AG04449 (cell line): ENCODE data around the gene HOXD3.

Experiments
- CTCF ChIA-PET: fragments of 350-600 bp; formaldehyde crosslinking; extraction: SDS; loops from one replicate; lab custom pipeline; 2021; ENCODE audit warnings: antibody characterized with exemption; lab: Yijun Ruan, JAX
- POLR2A ChIA-PET: fragments of 400-600, 350-600 bp; formaldehyde crosslinking; extraction: SDS; loops from one replicate; lab custom pipeline; 2020; ENCODE audit warnings: antibody characterized with exemption, inconsistent platforms; lab: Yijun Ruan, JAX
- DNase-seq: peaks from one replicate; pipeline ENCODE4 v3.0.0-alpha.2; 2010; ENCODE audit warnings: low read depth, low spot score
- H3K4me3 ChIP-seq: 2 replicates; pipeline ENCODE4 v1.5.1; 2011; ENCODE audit warnings: low read depth, mild to moderate bottlenecking, control low read depth, low read length
- CTCF ChIP-seq: IDR thresholded peaks from one replicate; pipeline ENCODE4 v1.5.1; 2011; ENCODE audit warnings: mild to moderate bottlenecking, moderate library complexity, low read length, control low read depth, inconsistent platforms; ENCODE audit not compliant: insufficient read depth; ENCODE audit errors: missing control alignments

HOXD3 gene

GRCh38 chr2:176147210-176147799 is 9.8 kb upstream of the HOXD3 start:
- ChIA-PET CTCF (interaction anchor here (1.2 to 30.2 kb wide), 4 partner anchors 6 to 495 kb away, joined by 3 to 1421 read pairs (median 252); no protein-coding TSS in a partner anchor), POLR2A (no interaction called here)
- TF ChIP-seq CTCF: no peak
- no peak overlapping the region for H3K4me3 ChIP-seq
- no peak for DNase-seq

GRCh38 chr2:176147800-176148496 is 9.2 kb upstream of the HOXD3 start:
- no peak for TF ChIP-seq CTCF
- no peak overlapping the region for H3K4me3 ChIP-seq
- CTCF ChIA-PET: interaction anchor here (1.2 to 30.2 kb wide), 3 partner anchors 7 to 495 kb away, joined by 3 to 1421 read pairs (median 190); no protein-coding TSS in a partner anchor
- POLR2A ChIA-PET: no interaction called here
- no peak for DNase-seq

GRCh38 chr2:176148751-176149421 is 8.2 kb upstream of the HOXD3 start:
- no peak overlapping the region for H3K4me3 ChIP-seq
- TF ChIP-seq CTCF: no peak
- ChIA-PET CTCF (interaction anchor here (16.2 to 30.2 kb wide), 2 partner anchors 8 to 494 kb away, joined by 190 to 1421 read pairs; no protein-coding TSS in a partner anchor), POLR2A (no interaction called here)
- no peak for DNase-seq

- no peak for TF ChIP-seq CTCF
- H3K4me3 ChIP-seq: no peak overlapping the region
- ChIA-PET CTCF (interaction anchor here (2.1 to 30.2 kb wide), 3 partner anchors 8 to 493 kb away, joined by 12 to 1421 read pairs (median 190); no protein-coding TSS in a partner anchor), POLR2A (no interaction called here)
- DNase-seq: no peak
Observed at GRCh38 chr2:176149481-176149938, 7.6 kb upstream of the HOXD3 start.

DNA sequence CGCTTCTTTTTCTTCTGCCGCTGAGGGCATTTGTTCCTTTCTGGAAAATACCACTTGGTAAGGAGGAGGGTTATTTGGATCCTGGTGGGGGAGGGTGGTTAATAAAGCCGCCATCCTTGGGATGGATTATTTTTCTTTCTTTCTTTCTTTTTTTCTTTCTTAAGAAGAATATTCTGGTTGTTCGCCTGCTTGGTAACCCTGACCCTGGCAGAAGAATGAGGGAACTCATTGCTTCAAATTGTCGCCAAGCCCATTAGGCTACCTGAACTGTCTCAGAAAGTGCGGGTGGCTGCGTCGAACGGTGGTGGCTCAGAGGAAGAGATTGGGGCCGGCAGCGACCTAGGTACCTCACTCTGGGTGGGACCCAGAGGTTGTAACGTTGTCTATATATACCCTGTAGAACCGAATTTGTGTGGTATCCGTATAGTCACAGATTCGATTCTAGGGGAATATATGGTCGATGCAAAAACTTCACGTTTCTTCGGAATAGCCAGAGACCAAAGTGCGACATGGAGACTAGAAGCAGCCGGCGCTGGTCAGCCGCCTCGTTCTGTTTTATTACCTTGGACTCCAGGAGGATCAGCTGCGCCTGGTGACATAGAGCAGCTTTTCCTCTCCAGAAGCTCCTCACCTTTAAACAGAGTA is 7.0 kb upstream of the HOXD3 start:
- DNase-seq: no peak
- H3K4me3 ChIP-seq: no peak overlapping the region
- no peak for TF ChIP-seq CTCF
- CTCF ChIA-PET: interaction anchor here (0.8 to 16.2 kb wide), 7 partner anchors 9 to 504 kb away, joined by 3 to 190 read pairs (median 4); no protein-coding TSS in a partner anchor
- POLR2A ChIA-PET: no interaction called here
